MCF 10A (cell line): Measurements from ENCODE around the gene EHD4. TPM values are rescaled to one million over a fixed set of nuclear protein-coding genes. Genes with fewer than 3 reads are reported as not detected.

ENCODE experiments used
- BruUV-seq: library from RNA; stranded (reverse); fragments of 400-500 nt; replicated peaks from 2 replicates; lab custom pipeline; 2021; lab: Mats Ljungman, UMichigan
- CTCF ChIA-PET: fragments of 300-600 bp; sonication (Branson Sonifier 250); formaldehyde crosslinking; extraction: SDS; loops from one replicate; lab custom pipeline; 2021; ENCODE audit warnings: antibody characterized with exemption, inconsistent platforms; lab: Yijun Ruan, JAX
- POLR2A ChIA-PET: fragments of 300-600, 350-650 bp; sonication (Branson Sonifier 250); formaldehyde crosslinking; extraction: SDS; loops from one replicate; lab custom pipeline; 2020; ENCODE audit warnings: antibody characterized with exemption, inconsistent platforms; lab: Yijun Ruan, JAX
- DNase-seq: peaks from one replicate; pipeline ENCODE4 v3.0.0-alpha.2; 2018; ENCODE audit not compliant: unreplicated experiment
- H3K27ac Mint-ChIP-seq: one replicate; pipeline ENCODE4 v1.8.0; 2022; ENCODE audit warnings: mild to moderate bottlenecking, low read depth, mixed read lengths; ENCODE audit not compliant: unreplicated experiment
- H3K27me3 Mint-ChIP-seq: one replicate; pipeline ENCODE4 v1.8.0; 2022; ENCODE audit warnings: mixed read lengths; ENCODE audit not compliant: insufficient read depth, unreplicated experiment
- H3K36me3 Mint-ChIP-seq: one replicate; pipeline ENCODE4 v1.8.0; 2022; ENCODE audit warnings: mild to moderate bottlenecking, moderate library complexity, mixed read lengths; ENCODE audit not compliant: insufficient read depth, unreplicated experiment
- H3K4me1 Mint-ChIP-seq: one replicate; pipeline ENCODE4 v1.8.0; 2022; ENCODE audit warnings: mixed read lengths; ENCODE audit not compliant: insufficient read depth, unreplicated experiment
- H3K4me3 Mint-ChIP-seq: one replicate; pipeline ENCODE4 v1.8.0; 2022; ENCODE audit warnings: mild to moderate bottlenecking, moderate library complexity, mixed read lengths; ENCODE audit not compliant: unreplicated experiment
- H3K9me3 Mint-ChIP-seq: one replicate; pipeline ENCODE4 v1.8.0; 2022; ENCODE audit warnings: mixed read lengths; ENCODE audit not compliant: unreplicated experiment
- intact Hi-C: fragments of 100-400 bp; cut with micrococcal nuclease; formaldehyde crosslinking; loops from 2 replicates; pipeline ENCODE4 v1.14.1; 2022
- total RNA-seq: library from RNA; stranded (reverse); gene quantifications from 2 replicates; pipeline ENCODE4 v1.2.3, GENCODE V29; 2022
- TF ChIP-seq, protein P1 (sequence below): fragments of 200-600 bp; IDR thresholded peaks from one replicate; pipeline ENCODE4 v1.8.0; 2022; ENCODE audit warnings: antibody characterized with exemption, mild to moderate bottlenecking; ENCODE audit not compliant: unreplicated experiment

EHD4 gene
- total RNA-seq, 1 experiment from 2014 or later: 27.1 TPM

- no TSS peak for BruUV-seq
- Mint-ChIP-seq H3K4me1 (peaks cover 46% of the 10 kb centered on the region), H3K36me3 (no peaks in the 10 kb centered on the region), H3K4me3 (peak overlapping the region; percentile 31), H3K27me3 (no peaks in the 10 kb centered on the region), H3K9me3 (no peaks in the 10 kb centered on the region), H3K27ac (peak overlapping the region; percentile 66)
- intact Hi-C loops: loop anchor here (5.0 kb wide), 3 partner anchors 87 to 198 kb away; partner anchors contain the start of genes JMJD7 and MAPKBP1
- DNase-seq: no peak
- POLR2A ChIA-PET: interaction anchor here (0.7 to 3.6 kb wide), 7 partner anchors 9 to 306 kb away, joined by 3 to 24 read pairs (median 3); no protein-coding TSS in a partner anchor
- CTCF ChIA-PET: interaction anchor here (0.7 to 1.7 kb wide), 5 partner anchors 15 to 196 kb away, joined by 3 to 7 read pairs (median 6); partner anchors contain the start of gene MAPKBP1
- TF ChIP-seq, protein P1, sequence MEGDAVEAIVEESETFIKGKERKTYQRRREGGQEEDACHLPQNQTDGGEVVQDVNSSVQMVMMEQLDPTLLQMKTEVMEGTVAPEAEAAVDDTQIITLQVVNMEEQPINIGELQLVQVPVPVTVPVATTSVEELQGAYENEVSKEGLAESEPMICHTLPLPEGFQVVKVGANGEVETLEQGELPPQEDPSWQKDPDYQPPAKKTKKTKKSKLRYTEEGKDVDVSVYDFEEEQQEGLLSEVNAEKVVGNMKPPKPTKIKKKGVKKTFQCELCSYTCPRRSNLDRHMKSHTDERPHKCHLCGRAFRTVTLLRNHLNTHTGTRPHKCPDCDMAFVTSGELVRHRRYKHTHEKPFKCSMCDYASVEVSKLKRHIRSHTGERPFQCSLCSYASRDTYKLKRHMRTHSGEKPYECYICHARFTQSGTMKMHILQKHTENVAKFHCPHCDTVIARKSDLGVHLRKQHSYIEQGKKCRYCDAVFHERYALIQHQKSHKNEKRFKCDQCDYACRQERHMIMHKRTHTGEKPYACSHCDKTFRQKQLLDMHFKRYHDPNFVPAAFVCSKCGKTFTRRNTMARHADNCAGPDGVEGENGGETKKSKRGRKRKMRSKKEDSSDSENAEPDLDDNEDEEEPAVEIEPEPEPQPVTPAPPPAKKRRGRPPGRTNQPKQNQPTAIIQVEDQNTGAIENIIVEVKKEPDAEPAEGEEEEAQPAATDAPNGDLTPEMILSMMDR: no peak
Measured at GRCh38 chr15:41969851-41970431, 2.4 kb downstream of the EHD4 start.

DNA sequence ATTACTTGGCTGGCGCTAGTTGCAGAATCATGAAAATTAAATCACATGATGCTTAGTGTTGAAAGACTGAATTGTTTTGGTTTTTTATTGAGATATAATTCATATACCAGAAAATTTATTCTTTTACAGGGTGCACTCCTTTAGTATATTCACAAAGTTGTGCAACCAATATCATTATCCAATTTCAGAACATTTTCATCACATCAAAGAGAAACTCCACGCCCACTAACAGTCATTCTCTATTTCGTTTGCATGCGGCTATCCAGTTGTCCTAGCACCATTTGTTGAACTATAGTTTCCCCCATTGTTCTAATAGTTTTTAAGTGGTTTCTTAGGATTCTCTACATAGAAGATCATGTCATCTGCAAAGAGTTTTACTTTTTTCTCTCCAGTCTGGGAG lies 3.7 kb downstream of the EHD4 start:
- peak; percentile 17 for DNase-seq
- Mint-ChIP-seq H3K27me3 (no peaks in the 10 kb centered on the region), H3K9me3 (no peaks in the 10 kb centered on the region), H3K4me1 (peaks cover 46% of the 10 kb centered on the region), H3K36me3 (no peaks in the 10 kb centered on the region), H3K27ac (no peak overlapping the region), H3K4me3 (no peak overlapping the region)
- CTCF ChIA-PET: interaction anchor here (1.2 kb wide), 1 partner anchor 122 kb away, joined by 6 read pairs; no protein-coding TSS in a partner anchor
- TF ChIP-seq, protein P1: no peak
- intact Hi-C loops: no loop called here
- BruUV-seq: no TSS peak
- POLR2A ChIA-PET: interaction anchor here (1.1 to 3.2 kb wide), 2 partner anchors 15 to 29 kb away, joined by 3 to 15 read pairs; no protein-coding TSS in a partner anchor

DNA sequence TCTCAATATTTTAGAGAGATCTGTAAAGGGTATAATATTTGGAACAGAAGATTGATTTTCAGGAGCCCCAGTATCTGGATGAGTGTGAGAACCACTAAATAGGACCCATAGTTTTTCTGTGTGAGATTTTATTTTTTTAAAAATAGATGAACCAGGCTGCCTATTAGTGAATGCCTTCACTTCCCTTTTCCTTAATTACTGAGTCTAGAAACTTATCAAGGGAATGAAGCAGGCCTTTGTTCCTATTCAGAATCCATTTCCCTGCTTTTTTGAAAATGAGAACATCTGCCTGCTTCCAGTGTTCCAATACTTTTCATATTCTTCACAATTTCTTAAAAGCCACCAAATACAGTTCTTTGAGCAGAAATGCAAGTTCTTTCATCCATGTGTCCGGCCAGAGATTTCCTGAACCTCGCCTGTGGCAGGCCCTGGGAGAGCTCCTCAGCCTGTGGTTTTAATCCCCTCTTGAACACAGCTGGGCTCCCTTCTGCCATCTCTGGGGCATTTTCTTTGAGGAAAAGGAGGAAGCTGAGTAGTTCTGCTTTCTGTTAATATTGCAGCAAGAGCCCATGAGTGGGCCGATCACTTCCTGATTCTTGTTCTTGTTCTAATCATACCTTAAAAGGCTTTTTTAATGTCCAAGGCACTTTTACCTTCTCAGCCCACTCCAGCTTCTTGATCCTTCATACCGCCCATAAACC lies 4.7 kb downstream of the EHD4 start:
- no peaks in the 10 kb centered on the region for H3K36me3 Mint-ChIP-seq
- no TSS peak for BruUV-seq
- POLR2A ChIA-PET: interaction anchor here (0.6 to 1.1 kb wide), 3 partner anchors 14 to 21 kb away, joined by 3 to 4 read pairs (median 3); no protein-coding TSS in a partner anchor
- H3K4me1 Mint-ChIP-seq: peaks cover 38% of the 10 kb centered on the region
- intact Hi-C loops: no loop called here
- no peak overlapping the region for H3K4me3 Mint-ChIP-seq
- CTCF ChIA-PET: interaction anchor here (0.6 kb wide), 1 partner anchor 19 kb away, joined by 3 read pairs; no protein-coding TSS in a partner anchor
- H3K27me3 Mint-ChIP-seq: no peaks in the 10 kb centered on the region
- no peak for DNase-seq
- no peaks in the 10 kb centered on the region for H3K9me3 Mint-ChIP-seq
- H3K27ac Mint-ChIP-seq: peak overlapping the region; percentile 91
- TF ChIP-seq, protein P1: no peak
